HG03039 (cell line): Measurements from ENCODE around the gene CYP46A1.

Source experiments
- ATAC-seq: cut with Tn5 transposase; IDR thresholded peaks from one replicate; pipeline ENCODE4 v1.9.1; 2021; ENCODE audit warnings: mild to moderate bottlenecking, moderate library complexity; ENCODE audit not compliant: unreplicated experiment

Gene CYP46A1

GRCh38 chr14:99707420-99707819, 23.3 kb downstream of the CYP46A1 start:
- no peak for ATAC-seq

- no peak for ATAC-seq
Observed at GRCh38 chr14:99707921-99708320, 23.8 kb downstream of the CYP46A1 start.

DNA sequence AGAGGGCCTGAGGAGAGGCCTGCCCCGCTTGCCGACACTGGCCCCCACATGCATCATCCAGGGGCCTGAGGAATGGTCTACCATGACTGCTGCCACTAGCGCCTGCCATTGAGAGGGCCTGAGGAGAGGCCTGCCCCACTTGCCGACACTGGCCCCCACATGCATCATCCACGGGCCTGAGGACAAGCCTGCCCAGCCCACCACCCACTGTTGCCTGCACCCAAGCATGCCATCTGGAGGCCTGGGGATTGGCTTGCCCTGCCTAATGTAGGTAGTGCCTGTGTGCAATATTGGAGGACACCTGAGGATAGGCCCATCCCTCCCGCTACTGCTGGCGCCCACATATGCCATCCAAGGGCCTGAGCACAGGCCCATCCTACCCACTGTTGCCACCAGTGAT, 24.4 kb downstream of the CYP46A1 start:
- no peak for ATAC-seq

DNA sequence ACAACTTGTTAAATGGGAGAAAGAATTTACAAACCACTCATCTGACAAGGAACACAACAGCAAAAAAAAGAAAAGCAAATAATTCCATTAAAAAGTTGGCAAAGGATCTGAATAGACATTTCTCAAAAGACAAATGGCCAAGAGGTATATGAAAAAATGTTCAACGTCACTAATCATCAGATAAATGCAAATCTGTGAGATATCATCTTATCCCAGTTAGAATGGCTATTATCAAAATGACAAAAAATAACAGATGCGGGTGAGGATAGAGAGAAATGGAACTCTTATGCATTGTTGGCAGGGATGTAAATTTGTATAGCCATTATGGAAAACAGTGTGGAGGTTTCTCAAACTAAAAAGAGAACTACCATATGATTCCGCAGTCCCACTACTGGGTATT, 29.9 kb downstream of the CYP46A1 start:
- ATAC-seq = no peak

- ATAC-seq = no peak
Observed at GRCh38 chr14:99715266-99716000, 31.3 kb downstream of the CYP46A1 start.

DNA sequence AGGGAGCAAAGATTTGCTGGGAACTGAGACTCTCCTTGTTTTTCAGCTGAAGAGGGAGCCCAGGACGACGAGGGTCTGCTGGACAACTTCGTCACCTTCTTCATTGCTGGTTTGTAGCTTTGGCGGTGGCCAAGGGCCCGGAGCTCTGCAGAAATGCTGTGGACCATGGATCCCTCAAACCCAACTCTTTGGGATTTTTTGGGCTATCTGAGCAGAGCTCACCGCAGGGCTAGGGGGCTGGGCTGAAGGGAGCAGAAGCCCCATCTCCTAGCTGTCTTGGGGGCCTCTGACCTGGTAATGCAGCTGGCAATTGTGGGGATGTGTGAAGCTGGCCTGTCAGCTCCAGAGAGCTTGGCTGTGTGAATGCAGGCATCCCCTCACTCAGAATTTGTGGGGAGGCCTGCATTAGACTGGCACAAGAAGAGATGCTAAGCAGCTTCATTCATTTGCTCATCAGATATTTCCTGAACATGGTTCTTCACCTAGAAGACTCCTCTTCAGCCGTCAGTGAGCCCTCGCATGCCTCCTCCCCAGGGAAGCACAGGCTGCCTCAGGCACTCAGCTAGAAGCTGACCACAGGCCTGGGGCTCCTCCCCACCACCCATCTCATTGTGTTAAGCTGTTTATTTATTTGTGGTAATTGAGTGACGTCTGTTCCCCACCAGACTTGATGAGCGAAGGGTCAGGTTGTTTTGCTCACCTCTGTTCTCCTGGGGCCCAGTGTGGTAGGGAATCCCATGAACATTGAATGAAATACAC, 32.2 kb downstream of the CYP46A1 start:
- ATAC-seq = no peak

- no peak for ATAC-seq
Observed at GRCh38 chr14:99716850-99717681, 33.0 kb downstream of the CYP46A1 start.

- no peak for ATAC-seq
Observed at GRCh38 chr14:99717682-99718013, 33.5 kb downstream of the CYP46A1 start.

DNA sequence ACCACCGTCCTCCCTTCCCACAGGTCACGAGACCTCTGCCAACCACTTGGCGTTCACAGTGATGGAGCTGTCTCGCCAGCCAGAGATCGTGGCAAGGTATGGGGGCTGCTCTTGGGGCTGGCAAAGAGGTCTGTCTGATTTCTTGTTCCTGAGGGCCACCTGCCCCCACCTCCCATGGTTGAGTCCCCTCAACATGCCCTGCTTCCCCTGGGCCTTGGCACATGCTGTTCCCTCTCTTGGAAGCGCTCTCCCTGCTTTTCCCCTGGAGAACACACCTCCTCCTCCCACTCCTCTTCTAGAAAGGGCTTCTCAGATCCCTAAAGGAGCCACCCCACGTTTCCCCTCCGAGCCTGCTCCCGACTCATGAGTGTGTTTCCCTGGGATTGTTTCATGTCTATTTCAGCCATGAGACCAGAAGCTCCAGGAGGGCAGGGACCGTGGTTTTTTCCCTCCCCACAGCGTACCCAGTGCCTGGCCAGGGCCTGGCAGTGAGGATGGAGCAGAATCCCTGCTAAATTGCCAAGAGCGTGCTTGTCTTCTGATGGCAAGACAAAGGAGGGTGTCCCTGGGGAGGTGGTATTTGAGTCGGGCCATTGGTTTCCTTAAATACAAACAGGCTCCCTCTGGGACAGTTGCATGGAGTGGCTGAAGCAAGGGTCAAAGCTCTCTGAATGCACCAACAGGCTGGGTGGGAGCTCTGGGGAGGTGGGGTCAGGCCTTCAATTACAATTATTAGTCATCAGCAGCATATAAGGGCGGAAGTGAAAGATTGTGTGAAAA, 34.1 kb downstream of the CYP46A1 start:
- ATAC-seq = peak; percentile 61

- peak; percentile 29 for ATAC-seq
Observed at GRCh38 chr14:99718811-99719192, 34.7 kb downstream of the CYP46A1 start.

DNA sequence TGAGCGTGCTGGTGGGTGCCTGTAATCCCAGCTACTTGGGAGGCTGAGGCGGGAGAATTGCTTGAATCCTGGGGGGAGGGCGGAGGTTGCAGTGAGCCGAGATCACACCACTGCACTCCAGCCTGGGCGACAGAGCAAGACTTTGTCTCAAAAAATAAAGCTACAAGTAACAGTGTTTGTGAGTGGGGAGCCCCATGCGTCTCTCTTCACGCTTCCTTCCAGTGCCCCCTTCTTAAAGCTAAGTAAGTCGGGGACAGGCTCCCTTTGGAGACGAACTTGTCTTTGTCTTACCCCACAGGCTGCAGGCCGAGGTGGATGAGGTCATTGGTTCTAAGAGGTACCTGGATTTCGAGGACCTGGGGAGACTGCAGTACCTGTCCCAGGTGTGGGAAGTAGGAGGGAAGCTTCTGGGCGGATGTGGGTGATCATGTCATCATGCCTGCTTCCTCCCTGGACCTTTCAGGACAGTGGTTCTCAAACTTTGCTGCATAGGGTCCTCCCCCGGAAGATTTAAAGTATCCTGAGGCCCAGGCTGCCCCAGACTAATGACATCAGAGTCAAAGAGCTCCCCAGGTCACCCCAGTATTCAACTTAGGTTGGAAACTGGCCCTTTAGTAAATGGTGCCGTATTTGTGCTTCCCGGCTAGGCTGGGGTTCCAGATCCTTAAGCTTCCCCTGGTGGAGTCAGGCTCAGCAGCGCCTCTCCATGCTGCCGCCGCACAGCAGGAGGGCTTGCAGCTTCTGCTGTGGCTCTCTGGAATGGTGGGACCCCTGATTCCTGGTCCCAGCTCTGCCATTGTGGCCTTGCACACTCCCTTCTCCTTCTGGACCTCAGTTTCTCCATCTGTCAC, 37.1 kb downstream of the CYP46A1 start:
- no peak for ATAC-seq

DNA sequence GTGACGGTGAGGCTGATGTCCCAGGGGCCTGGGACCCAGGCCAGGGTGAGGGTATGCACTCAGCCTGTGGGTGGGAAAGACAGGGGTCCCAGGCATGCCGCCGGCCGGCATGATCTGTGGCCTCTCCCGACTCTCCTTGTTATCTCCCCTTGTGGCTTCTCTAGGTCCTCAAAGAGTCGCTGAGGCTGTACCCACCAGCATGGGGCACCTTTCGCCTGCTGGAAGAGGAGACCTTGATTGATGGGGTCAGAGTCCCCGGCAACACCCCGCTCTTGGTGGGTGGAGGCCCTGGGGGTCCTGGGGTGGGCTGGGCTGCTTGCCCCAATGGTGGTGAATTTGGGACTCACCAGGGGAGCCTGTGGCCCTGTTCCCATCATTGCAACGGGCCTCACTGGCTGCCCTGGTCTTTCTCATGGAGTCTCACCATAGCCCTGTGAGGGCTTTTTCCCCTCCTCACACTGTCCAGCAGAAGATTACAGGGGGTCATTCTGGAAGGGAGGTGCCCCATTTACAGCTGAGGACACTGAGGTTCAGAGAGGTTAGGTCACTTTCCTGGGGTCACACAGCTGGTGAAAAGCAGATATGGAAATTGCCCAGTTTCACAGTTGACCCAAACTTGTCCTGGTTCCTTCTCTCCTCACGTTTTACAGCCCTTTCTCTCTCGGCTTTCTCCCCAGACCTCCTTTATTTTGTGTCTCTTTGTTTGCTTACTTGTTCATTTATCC, 37.9 kb downstream of the CYP46A1 start:
- ATAC-seq = no peak

DNA sequence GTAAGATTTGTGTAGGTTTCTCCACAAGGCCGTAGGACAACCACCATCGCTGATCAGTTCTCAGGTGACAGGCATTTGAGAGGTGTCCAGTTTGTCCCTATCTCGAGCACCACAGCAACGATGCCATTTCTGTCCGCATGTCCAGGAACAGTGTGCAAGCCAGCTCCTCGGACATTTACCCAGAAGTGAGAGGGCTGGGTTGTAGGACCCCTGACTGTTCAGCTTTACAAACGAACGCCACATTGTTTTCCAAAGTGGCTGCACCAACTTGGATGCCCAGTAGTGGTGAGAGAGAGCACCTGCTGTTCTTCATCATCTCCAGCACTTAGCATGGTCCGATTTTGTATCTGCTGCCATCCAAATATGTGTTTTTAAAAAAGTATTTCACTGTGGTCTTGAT, 38.6 kb downstream of the CYP46A1 start:
- no peak for ATAC-seq

DNA sequence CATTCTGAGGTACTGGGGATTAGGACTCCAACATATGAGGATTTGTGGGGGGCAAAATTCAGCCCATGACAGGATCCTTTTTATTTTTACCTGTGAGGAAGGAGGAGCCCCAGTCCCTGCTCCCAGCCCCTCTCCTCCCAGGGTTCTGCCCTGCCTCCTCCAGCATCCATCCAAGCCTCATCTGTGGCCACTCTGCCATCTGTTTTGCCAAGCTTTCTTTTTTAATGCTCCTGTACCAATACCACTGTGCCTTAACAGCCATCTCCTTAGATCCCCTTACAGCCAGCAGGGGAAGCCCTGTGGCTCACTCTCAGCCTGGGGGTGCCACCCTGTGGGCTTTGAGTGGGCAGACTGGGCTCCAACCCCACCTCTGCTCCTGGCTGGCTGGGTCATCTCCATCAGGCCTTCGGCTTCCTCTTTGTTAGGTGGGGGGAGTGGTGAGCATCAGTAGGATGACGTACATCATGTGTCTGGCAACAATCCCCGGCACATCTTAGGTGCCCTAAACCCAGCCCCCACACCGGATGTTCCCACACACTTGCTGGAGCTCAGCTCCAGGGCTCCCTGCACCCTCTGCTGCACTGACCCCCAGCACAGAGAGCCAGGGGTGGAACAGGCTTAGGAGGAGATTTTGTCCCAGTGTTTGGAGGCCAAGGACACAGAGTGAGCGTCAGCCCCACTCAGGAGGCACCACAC, 40.2 kb downstream of the CYP46A1 start:
- no peak for ATAC-seq

DNA sequence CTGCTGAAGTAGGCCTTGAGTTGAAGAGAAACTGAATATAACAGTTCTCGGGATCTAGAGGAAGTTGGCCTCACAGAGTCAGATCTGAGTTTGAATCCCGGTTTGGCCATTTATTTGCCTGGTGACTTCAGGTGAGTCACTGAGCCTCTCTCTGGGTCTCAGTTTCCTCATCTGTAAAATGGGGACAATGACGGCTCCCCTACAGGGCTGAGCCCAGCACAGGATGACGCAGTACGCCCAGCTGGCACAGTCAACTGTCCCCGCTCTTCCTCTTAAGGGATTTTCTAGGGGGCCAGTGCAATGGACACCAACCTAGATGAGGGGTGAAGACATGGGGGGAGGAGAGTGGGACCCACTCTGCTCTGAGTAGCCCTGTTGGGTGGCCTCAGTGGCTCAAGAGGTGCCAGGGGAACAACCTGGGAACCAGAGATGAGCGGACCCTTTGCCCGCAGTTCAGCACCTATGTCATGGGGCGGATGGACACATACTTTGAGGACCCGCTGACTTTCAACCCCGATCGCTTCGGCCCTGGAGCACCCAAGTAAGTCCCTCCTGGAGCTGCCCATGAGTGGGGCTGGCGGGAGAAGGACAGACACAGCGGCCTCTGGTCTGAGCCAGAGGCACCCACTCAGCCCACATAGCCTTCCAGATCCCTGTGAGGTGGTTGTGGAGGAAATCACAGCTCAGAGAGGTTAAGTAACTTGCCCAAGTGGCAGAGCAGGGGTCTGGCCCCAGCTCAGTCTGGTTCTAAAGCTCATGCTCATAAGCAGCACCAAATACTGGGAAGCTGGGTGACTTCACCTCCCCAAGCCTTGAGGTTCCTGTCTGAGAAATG, 41.1 kb downstream of the CYP46A1 start:
- no peak for ATAC-seq

GRCh38 chr14:99725774-99726537, 41.9 kb downstream of the CYP46A1 start:
- ATAC-seq = no peak

- no peak for ATAC-seq
Observed at GRCh38 chr14:99726538-99727095, 42.5 kb downstream of the CYP46A1 start.
